ENCODE data around the gene MCM3AP.
A peak's percentile ranks its signal among the peaks of the same experiment; 100 is the strongest.
"Not testable (repeated sequence)": the region's sequence is repeated elsewhere in the genome, so short reads cannot be mapped to it uniquely, and the experiment has no call there.

MCM3AP gene

DNA sequence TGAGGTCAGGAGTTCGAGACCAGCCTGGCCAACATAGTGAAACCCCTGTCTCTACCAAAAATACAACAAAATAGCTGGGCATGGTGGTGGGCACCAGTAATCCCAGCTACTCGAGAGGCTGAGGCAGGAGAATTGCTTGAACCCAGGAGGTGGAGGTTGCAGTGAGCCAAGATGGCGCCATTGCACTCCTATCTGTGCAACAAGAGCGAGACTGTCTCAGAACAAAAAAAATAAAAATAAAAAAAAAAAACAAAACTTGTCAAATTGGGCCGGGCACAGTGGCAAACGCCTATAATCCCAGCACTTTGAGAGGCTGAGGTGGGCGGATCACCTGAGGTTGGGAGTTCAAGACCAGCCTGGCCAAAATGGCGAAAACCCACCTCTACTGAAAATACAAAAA lies 24.8 kb upstream of the MCM3AP start:
- not testable (repeated sequence) for DNase-seq

DNA sequence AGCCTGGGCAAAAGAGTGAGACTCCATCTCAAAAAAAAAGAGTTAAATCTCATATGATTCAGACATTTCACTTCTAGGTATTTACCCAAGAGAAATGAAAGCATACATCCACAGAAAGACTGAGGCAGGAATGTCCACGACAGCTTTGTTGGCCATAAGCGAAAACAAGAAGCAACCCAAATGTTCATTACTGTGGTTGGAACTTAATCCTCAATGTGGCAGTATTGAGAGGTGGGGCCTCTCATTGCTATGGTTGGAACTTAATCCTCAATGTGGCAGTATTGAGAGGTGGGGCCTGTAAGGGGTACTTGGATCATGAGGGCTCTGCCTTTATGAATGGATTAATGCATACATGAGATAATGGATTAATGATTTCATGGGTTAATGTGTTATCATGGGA lies 23.0 kb upstream of the MCM3AP start:
- no peak for DNase-seq

DNA sequence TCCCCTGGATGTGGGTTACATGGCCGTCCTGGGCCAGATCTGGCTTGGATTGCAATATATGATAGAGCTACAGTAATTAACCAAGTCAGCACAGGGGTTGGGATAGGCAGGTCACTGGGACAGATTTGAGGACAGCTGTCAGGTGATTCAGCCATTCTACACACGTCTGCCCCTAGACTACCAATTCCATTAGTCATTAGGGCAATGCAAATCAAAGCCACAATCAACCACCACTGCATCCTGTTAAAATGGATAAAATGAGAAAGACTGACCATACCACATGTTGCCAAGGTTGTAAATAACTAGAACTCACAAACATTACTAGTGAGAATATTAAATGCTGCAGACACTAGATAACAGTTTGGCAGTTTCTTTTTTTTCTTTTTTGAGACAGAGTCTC lies 22.2 kb upstream of the MCM3AP start:
- DNase-seq: no peak

DNA sequence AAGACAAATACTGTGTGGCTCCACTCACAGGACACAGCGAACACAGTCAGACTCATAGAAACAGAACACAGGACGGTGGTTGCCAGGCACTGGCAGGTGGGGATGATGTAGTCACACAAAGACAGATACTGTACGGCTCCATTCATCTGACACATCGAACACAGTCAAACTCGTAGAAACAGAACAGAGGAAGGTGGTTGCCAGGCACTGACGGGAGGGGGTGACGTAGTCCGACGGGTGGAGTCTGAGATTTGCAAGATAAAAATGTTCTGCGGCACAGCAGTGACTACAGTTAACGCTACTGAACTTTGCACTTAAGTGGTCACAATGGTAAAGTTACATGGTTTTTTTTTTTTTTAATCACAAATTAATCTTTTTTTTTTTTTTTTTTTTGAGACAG lies 19.5 kb upstream of the MCM3AP start:
- DNase-seq: no peak

DNA sequence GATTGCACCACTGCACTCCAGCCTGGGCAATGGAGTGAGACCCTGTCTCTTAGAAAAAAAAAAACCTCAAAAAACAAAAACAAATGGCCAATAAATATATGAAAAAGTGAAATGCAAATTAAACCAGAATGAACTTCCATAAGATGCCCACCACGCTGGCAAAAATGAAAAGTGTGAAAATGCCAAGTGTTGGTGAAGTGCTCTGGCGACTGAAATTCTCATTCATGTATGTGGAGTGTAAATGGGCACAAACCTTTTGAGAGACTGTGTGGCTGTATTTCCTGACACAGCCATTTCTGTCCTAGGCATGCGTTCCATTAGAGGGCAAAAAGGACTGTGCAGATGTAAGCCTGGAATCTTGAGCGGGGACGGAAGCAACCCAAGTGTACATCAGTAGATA lies 19.0 kb upstream of the MCM3AP start:
- no peak for DNase-seq

DNA sequence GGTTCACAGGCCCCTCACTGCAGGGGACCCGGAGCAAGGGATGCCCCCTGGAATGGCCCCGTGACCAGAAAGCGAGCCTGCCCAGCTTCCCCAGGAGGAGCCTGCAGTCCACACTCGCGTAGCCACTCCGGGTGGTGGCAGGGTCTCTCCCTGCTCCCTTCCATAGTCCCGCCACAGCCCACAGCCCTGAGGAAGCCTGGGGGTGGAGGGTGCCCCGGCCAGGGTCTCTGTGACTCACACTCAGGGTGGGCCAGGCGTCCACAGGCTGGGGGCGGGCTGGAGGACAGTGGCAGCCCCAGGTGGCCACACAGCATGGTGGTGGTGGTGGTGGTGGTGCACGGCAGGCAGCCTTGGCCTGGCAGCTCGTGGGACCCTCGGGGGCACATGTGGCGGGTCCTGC lies 16.3 kb upstream of the MCM3AP start:
- no peak for DNase-seq

DNA sequence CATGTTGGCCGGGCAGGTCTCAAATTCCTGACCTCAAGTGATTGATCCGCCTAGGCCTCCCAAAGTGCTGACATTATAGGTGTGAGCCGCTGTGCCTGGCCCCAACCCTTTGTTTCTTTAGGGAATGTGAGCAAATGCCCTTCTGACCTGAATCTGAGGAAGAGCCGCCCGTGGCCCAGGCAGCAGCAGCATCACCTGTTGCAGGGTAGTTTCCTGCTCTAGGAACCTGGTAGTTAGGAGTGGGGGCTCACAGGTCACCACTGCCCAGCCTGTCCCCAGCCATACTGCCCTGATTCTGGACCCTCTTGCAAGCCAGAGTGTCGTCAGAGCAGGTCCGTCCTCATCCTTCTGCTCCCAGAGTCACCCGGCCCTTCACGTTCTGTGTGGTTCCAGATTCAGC lies 13.8 kb upstream of the MCM3AP start:
- no peak for DNase-seq

GRCh38 chr21:46297338-46298271 lies 12.2 kb upstream of the MCM3AP start:
- peak; percentile 56 for DNase-seq

DNA sequence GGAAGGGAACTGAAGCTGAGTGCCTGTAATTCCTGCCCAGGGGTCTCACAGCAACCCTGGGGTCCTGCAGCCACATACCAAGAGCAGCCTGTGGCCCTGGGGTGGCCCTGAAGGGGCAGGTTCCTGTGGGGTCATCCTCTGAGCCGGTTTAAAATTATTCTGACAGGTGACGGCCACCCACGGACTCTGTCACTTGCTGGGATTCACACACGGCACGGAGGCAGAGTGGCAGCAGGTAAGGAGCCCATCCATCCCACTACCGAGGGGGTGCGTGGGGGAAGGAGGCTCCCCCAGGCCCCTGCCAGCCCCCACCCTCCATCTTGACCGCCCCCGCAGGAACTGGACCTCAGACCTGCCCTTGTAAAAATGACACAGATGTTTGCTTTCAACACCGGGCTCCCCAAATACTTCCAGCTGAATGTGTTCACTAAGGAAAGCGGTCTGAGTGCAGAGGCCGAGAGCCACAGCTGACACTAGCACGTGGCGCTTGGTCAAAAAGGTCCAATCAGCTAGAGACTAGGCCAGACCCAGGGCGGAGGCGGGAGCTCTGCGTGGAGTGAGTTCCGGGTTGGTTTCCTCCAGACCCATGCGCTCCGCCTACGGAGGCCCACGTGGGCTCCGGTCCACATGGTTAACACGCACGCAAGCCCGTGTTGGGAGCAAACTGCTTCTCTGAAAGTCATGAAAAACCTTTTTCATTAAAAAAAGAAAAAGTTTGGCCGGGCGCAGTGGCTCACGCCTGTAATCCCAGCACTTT lies 10.8 kb upstream of the MCM3AP start:
- peak; percentile 89 for DNase-seq

GRCh38 chr21:46295177-46295770 lies 9.9 kb upstream of the MCM3AP start:
- peak; percentile 61 for DNase-seq

- peak; percentile 48 for DNase-seq
Measured at GRCh38 chr21:46294647-46295176, 9.3 kb upstream of the MCM3AP start.

GRCh38 chr21:46291561-46291960 lies 6.2 kb upstream of the MCM3AP start:
- no peak for DNase-seq

DNA sequence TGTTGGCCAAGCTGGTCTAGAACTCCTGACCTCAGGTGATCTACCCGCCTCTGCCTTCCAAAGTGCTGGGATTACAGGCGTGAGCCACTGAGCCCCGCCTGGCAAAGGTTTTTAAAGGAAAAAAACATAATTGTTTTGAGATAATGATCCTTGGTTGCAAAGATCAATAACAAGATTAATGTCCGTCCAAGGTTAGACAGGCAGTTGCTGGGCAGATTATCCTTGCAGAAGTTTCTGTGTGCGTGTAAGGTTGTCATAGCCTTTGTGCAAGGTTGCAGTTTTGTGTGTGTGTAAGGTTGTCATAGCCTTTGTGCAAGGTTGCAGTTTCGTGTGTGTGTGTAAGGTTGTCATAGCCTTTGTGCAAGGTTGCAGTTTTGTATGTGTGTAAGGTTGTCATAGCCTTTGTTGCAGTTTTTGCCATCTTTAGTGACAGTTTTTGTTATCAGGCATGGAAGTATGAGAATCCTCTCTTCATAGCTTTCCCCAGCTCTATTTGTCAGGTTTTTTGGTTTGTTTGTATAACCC lies 4.3 kb upstream of the MCM3AP start:
- no peak for DNase-seq

- DNase-seq: no peak
Measured at GRCh38 chr21:46287541-46287940, 2.1 kb upstream of the MCM3AP start.

GRCh38 chr21:46286648-46287002 lies 1.2 kb upstream of the MCM3AP start:
- DNase-seq: no peak

GRCh38 chr21:46285761-46286647 lies 593 bp upstream of the MCM3AP start, which contains the start of gene YBEY:
Gene YBEY, plus strand, starts transcription at chr21:46286342. Its CDS starts 572 bp downstream, at chr21:46286914.
- peak; percentile 94 for DNase-seq

DNA sequence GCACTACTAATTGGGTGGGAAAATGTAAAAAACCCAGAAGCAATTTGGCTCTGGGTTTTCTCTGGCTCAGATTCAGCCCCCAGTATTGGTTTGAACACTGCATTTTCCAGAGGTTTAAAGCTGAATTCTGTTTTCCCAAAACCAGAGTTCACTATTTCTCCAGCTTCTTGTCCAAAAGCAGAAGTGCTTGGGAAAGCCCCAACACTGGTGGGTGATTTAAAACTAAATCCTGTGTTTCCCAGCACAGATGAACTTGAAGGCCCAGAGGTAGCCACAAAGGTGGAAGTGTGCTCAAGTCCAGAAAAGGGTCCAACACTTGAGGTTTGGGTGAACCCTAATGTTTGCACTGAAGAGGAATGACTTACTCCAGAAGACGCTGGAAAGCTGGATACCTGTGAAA lies 678 bp downstream of the MCM3AP start:
- DNase-seq: no peak

- DNase-seq: no peak
Measured at GRCh38 chr21:46284077-46284644, 1.2 kb downstream of the MCM3AP start.

DNA sequence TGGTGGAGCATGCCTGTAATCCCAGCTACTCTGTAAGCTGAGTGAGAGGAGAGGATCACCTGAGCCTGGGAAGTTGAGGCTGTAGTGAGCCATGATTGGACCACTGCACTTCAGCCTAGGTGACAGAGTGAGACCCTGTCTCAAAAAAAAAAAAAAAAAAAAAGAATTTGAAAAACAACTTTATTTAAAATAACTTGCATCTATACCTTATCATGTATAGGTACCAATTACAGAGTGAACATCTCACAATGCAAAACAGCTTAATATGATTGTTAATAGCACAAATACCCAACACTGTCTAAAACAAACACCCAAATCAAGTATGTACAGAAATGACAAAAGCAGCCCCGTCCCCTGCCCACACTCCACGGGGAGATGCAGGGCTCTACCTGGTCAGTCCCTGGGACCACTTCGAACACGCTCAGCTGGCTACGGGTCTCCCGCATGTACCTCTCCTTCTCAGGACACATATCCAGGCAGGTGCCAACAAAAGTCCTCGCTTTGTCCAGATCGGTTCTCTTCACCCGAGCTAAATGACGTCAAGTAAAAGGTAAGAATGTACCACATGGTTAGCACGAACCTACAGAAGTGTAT lies 10.5 kb downstream of the MCM3AP start:
- DNase-seq: no peak

DNA sequence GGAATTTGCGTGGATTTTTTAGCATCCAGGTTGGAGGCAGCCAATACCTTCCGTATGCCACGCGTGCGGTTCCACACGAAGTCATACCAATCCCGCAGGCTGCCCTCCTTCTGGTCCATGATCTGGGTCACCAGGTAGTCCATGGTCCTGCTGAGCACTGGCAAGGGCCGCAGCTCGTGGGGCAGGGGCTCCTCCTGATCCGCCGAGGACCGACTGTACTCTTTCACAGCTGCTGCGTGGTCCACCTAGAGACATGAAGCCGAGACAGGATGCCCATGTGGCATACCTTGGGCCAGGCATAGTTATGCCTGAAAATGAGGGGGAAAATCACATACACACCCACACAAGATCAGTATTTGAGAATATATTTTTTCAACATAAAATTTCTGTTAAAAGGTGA lies 12.1 kb downstream of the MCM3AP start:
- no peak for DNase-seq

DNA sequence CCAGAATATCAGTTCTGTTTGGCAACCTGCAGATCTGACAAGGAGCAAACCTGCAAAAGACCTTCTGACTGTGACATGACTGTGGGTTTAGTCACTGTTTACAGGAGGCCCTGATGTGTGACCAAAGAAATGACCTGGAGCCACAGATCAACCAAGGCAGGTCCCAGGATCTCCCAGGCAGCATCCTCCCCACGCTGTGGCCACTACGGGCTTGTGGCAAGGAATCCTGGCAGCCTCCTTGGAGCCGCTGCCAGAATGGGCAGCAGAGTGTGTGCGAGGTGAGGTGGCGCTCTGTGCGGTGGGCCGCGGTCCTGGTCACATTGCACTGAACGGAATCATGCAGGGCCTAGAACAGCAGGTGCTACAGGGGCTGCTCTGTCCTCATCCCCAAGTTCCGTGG lies 15.9 kb downstream of the MCM3AP start:
- DNase-seq: no peak
